ENCODE data around the gene EPS8L2. TPM values are rescaled to one million over a fixed set of nuclear protein-coding genes. Genes with fewer than 3 reads are reported as not detected.
"Not testable (repeated sequence)": the region's sequence is repeated elsewhere in the genome, so short reads cannot be mapped to it uniquely, and the experiment has no call there.

Gene EPS8L2
- total RNA-seq, 3 donors from 2014 or later = 176 to 335 (median 253) TPM

GRCh38 chr11:729492-730074 lies 23.6 kb downstream of the EPS8L2 start:
- no peak for ATAC-seq
- H3K36me3 ChIP-seq (ENCODE audit: low read depth) = no peaks in the 10 kb centered on the region
- TF ChIP-seq, protein P1, sequence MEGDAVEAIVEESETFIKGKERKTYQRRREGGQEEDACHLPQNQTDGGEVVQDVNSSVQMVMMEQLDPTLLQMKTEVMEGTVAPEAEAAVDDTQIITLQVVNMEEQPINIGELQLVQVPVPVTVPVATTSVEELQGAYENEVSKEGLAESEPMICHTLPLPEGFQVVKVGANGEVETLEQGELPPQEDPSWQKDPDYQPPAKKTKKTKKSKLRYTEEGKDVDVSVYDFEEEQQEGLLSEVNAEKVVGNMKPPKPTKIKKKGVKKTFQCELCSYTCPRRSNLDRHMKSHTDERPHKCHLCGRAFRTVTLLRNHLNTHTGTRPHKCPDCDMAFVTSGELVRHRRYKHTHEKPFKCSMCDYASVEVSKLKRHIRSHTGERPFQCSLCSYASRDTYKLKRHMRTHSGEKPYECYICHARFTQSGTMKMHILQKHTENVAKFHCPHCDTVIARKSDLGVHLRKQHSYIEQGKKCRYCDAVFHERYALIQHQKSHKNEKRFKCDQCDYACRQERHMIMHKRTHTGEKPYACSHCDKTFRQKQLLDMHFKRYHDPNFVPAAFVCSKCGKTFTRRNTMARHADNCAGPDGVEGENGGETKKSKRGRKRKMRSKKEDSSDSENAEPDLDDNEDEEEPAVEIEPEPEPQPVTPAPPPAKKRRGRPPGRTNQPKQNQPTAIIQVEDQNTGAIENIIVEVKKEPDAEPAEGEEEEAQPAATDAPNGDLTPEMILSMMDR (IDR thresholded peaks at IDR 0.05) = no peak
- intact Hi-C loops (cut with DNase I, micrococcal nuclease) = loop anchor here (5.0 to 10.0 kb wide), 3 partner anchors 65 to 175 kb away; no protein-coding TSS in a partner anchor
- DNase-seq = peak in 1 of 3 donors; percentile 7
- H3K4me1 ChIP-seq (ENCODE audit: low read depth) = peaks cover 24% of the 10 kb centered on the region
- H3K4me3 ChIP-seq = no peak overlapping the region
- H3K9me3 ChIP-seq = no peaks in the 10 kb centered on the region

DNA sequence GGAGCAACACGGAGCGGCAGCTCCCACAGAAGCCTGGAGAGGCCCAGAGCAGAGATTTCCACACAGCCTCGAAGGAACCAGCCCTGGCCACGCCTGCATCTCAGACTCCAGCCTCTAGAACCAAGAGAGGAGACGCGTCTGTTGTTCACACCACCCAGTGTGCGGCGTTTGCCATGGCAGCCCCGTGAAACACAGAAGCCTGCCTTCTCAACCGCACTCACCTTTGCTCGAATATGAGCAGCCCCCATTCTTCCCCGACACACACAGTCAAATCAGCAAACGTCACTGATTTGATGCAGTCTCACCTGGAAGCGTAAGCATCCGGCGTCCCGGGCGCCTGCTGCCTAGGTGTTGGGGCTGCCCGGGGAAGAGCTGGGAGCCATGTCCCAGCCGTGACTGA lies 27.0 kb downstream of the EPS8L2 start:
- ATAC-seq (no peak), DNase-seq (no peak)
- Histone ChIP-seq H3K4me3 (no peak overlapping the region), H3K36me3 (ENCODE audit: low read depth) (no peaks in the 10 kb centered on the region), H3K9me3 (no peaks in the 10 kb centered on the region), H3K4me1 (ENCODE audit: low read depth) (peaks cover under 1% of the 10 kb centered on the region)
- intact Hi-C loops (cut with DNase I, micrococcal nuclease) = no loop called here
- TF ChIP-seq, protein P1 (IDR thresholded peaks at IDR 0.05) = no peak

DNA sequence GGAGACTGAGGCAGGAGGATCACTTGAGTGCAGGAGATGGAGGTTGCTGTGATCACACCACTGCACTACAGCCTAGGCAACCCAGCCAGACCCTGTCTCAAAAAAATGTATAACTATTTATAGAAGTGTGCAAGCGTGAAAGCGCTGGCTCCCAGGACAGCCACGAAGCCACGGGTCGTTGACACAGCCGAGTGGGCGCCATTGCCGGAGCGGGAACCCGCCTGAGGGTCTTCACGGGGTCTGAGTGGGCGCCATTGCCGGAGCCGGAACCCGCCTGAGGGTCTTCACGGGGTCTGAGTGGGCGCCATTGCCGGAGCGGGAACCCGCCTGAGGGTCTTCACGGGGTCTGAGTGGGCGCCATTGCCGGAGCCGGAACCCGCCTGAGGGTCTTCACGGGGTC lies 28.5 kb downstream of the EPS8L2 start:
- H3K4me3 ChIP-seq; H3K4me1 ChIP-seq (ENCODE audit: low read depth); ATAC-seq; intact Hi-C loops (cut with DNase I, micrococcal nuclease); DNase-seq; H3K36me3 ChIP-seq (ENCODE audit: low read depth); H3K9me3 ChIP-seq: not testable (repeated sequence)

DNA sequence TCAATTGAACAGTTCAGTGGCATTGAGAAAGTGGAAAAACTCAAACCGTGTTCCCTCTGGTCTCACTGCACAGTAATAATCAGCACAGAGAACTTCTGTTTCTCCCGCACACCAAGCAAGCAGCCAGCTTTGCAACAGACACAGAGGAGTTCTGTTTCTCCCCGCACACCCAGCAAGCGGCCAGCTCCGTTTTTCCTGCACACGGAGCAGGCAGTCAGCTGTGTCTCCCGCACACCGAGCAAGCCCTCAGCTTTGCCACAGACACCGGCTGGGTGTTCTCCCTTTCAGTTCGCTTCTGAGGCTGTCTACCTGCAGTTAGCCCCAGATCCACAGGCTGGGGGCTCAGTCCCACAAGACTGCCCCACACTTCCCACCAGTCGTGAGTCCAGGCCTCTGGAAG lies 31.3 kb downstream of the EPS8L2 start:
- H3K36me3 ChIP-seq (ENCODE audit: low read depth) = no peaks in the 10 kb centered on the region
- H3K4me3 ChIP-seq = no peak overlapping the region
- H3K4me1 ChIP-seq (ENCODE audit: low read depth) = no peaks in the 10 kb centered on the region
- H3K9me3 ChIP-seq = no peaks in the 10 kb centered on the region
- intact Hi-C loops (cut with DNase I, micrococcal nuclease) = no loop called here
- ATAC-seq (no peak), DNase-seq (no peak)
- TF ChIP-seq, protein P1 (IDR thresholded peaks at IDR 0.05) = no peak

DNA sequence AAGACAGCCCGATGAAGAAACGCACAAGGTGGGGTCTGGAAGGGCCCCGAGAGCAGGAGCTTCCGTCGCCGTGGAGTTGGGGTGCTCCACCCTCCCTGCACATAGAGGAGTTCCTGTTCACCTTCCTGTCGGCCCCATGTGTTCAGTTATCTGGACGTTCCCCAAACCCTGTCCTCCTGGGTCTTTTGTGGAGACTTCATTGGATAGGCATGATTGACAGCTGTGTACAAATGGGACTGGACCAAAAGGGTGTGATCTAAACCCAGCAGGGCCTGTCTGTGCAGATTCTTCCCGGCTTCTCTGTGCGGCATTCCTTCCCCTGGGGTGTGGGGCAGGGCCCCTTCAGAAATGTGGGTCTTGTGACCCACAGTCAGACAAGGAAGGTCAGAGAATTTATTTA lies 31.9 kb downstream of the EPS8L2 start:
- H3K4me1 ChIP-seq (ENCODE audit: low read depth); DNase-seq; H3K36me3 ChIP-seq (ENCODE audit: low read depth); intact Hi-C loops (cut with DNase I, micrococcal nuclease); H3K4me3 ChIP-seq; ATAC-seq; H3K9me3 ChIP-seq: not testable (repeated sequence)

- Histone ChIP-seq H3K36me3 (ENCODE audit: low read depth) (no peaks in the 10 kb centered on the region), H3K9me3 (no peaks in the 10 kb centered on the region), H3K4me3 (no peak overlapping the region), H3K4me1 (ENCODE audit: low read depth) (peaks cover 4% of the 10 kb centered on the region)
- intact Hi-C loops (cut with DNase I, micrococcal nuclease) = no loop called here
- DNase-seq = no peak
- ATAC-seq = no peak
- TF ChIP-seq, protein P1 (IDR thresholded peaks at IDR 0.05) = no peak
These were observed 36.1 kb downstream of the EPS8L2 start for GRCh38 chr11:742156-742546.
